Activated B cell treated with CpG ODN at 0.5 μM for 24 hours (primary cell): Measurements from ENCODE around the gene MATCAP1. TPM values are rescaled to one million over a fixed set of nuclear protein-coding genes. Genes with fewer than 3 reads are reported as not detected.
A peak's percentile ranks its signal among the peaks of the same experiment; 100 is the strongest.

Source experiments
- ATAC-seq: fragments of 200-7000 bp; cut with Tn5 transposase; one replicate; pipeline ENCODE4 v1.10.0; 2021; ENCODE audit warnings: low read depth, mild to moderate bottlenecking, moderate library complexity
- CTCF ChIA-PET: fragments of 350-600 bp; sonication (Branson Sonifier 250); formaldehyde crosslinking; loops from one replicate; lab custom pipeline; 2021; ENCODE audit warnings: antibody characterized with exemption; lab: Charles Lee
- POLR2A ChIA-PET: fragments of 350-600 bp; sonication (Branson Sonifier 250); formaldehyde crosslinking; loops from one replicate; lab custom pipeline; 2021; ENCODE audit warnings: antibody characterized with exemption; lab: Charles Lee
- DNase-seq: peaks from one replicate; pipeline ENCODE4 v3.0.0; 2022
- H3K27ac Mint-ChIP-seq: one replicate; pipeline ENCODE4 v1.8.0; 2020; ENCODE audit warnings: mixed read lengths
- H3K27me3 Mint-ChIP-seq: one replicate; pipeline ENCODE4 v1.8.0; 2021; ENCODE audit warnings: mixed read lengths
- H3K36me3 Mint-ChIP-seq: one replicate; pipeline ENCODE4 v1.8.0; 2021; ENCODE audit warnings: low read depth, mixed read lengths
- H3K4me1 Mint-ChIP-seq: one replicate; pipeline ENCODE4 v1.8.0; 2021; ENCODE audit warnings: mixed read lengths
- H3K4me3 Mint-ChIP-seq: one replicate; pipeline ENCODE4 v1.8.0; 2020; ENCODE audit warnings: mild to moderate bottlenecking, mixed read lengths
- H3K9me3 Mint-ChIP-seq: one replicate; pipeline ENCODE4 v1.8.0; 2020; ENCODE audit warnings: mixed read lengths
- CTCF ChIP-seq: fragments of 200-600 bp; IDR thresholded peaks from one replicate; pipeline ENCODE4 v1.8.0; 2022; ENCODE audit warnings: antibody characterized with exemption, mild to moderate bottlenecking
- intact Hi-C: fragments of 100-400 bp; cut with micrococcal nuclease; formaldehyde crosslinking; loops from one replicate; pipeline ENCODE4 v1.15.1; 2024
- total RNA-seq: library from RNA; stranded (reverse); gene quantifications from 2 replicates; pipeline ENCODE4 v1.2.3, GENCODE V29; 2022

Gene MATCAP1
- total RNA-seq, 1 donor from 2014 or later = 18.7 TPM

DNA sequence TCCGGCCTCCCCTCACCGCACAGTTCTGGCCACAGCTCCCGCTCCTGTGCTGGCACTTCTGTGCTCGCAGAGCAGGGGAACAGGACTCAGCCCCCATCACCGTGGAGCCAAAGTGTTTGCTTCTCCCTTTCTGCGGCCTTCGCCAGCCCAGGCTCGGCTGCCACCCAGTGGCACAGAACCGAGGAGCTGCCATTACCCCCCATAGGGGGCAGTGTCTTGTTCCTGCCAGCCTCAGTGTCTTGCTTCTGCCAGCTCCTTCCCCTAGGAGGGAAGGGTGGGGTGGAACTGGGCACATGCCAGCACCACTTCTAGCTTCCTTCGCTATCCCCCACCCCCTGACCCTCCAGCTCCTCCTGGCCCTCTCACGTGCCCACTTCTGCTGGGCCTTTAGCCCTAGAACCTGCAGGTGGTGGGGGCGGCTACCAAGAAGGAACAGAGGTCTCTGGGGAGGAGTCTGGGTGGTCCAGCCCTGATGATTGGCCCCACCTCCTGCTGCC is 14.5 kb upstream of the MATCAP1 start:
- Mint-ChIP-seq H3K27me3 (no peaks in the 10 kb centered on the region), H3K9me3 (no peaks in the 10 kb centered on the region), H3K4me3 (no peak overlapping the region), H3K4me1 (peaks cover 17% of the 10 kb centered on the region), H3K36me3 (peaks cover 75% of the 10 kb centered on the region), H3K27ac (peak overlapping the region; percentile 65)
- CTCF ChIA-PET = interaction anchor here (0.9 to 1.5 kb wide), 2 partner anchors 15 to 28 kb away, joined by 3 to 5 read pairs; partner anchors contain the start of genes MATCAP1 and TMEM208
- intact Hi-C loops = no loop called here
- no peak for DNase-seq
- peak; percentile 58 for ATAC-seq
- POLR2A ChIA-PET = interaction anchor here (0.5 to 1.7 kb wide), 2 partner anchors 46 to 62 kb away, joined by 6 to 8 read pairs; no protein-coding TSS in a partner anchor
- TF ChIP-seq CTCF = no peak

GRCh38 chr16:67197704-67198103 is 13.9 kb upstream of the MATCAP1 start:
- H3K9me3 Mint-ChIP-seq = no peaks in the 10 kb centered on the region
- POLR2A ChIA-PET = interaction anchor here (0.9 to 1.7 kb wide), 2 partner anchors 29 to 46 kb away, joined by 3 to 6 read pairs; partner anchors contain the start of gene TMEM208
- CTCF ChIA-PET = interaction anchor here (0.9 to 1.5 kb wide), 2 partner anchors 14 to 29 kb away, joined by 3 to 5 read pairs; partner anchors contain the start of genes MATCAP1 and TMEM208
- peaks cover 76% of the 10 kb centered on the region for H3K36me3 Mint-ChIP-seq
- intact Hi-C loops = no loop called here
- no peak overlapping the region for H3K27ac Mint-ChIP-seq
- H3K27me3 Mint-ChIP-seq = no peaks in the 10 kb centered on the region
- H3K4me1 Mint-ChIP-seq = peaks cover 22% of the 10 kb centered on the region
- no peak for DNase-seq
- H3K4me3 Mint-ChIP-seq = no peak overlapping the region
- no peak for TF ChIP-seq CTCF
- ATAC-seq = no peak

DNA sequence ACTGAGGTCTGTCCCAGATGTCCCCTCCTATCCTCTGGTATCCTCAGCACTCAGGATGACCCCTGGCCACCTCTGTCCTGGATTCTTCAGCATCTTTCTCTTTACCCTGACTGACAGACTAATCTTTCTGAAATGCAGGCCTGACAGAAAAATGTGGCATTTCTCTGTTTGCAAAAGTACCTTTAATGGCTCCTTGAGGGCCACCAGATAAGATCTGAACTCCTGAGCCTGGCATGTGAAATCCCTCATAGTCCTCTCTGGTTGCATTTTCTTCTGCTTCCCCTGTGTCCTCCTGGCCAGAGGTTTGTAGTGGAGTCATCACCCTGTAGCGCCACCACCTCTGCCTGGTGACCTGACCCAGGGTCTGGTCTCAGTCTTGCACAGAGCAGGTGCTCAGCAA is 13.1 kb upstream of the MATCAP1 start:
- Mint-ChIP-seq H3K4me1 (peaks cover 27% of the 10 kb centered on the region), H3K27ac (no peak overlapping the region), H3K9me3 (no peaks in the 10 kb centered on the region), H3K4me3 (no peak overlapping the region), H3K36me3 (peaks cover 71% of the 10 kb centered on the region), H3K27me3 (no peaks in the 10 kb centered on the region)
- DNase-seq (no peak), ATAC-seq (no peak)
- TF ChIP-seq CTCF = no peak
- ChIA-PET POLR2A (interaction anchor here (0.9 kb wide), 1 partner anchor 30 kb away, joined by 3 read pairs; the partner anchor contains the start of gene TMEM208), CTCF (no interaction called here)
- intact Hi-C loops = no loop called here

- ChIA-PET CTCF (no interaction called here), POLR2A (interaction anchor here (0.6 kb wide), 1 partner anchor 129 kb away, joined by 3 read pairs; no protein-coding TSS in a partner anchor)
- intact Hi-C loops = no loop called here
- Mint-ChIP-seq H3K27me3 (no peaks in the 10 kb centered on the region), H3K9me3 (no peaks in the 10 kb centered on the region), H3K4me1 (peaks cover 34% of the 10 kb centered on the region), H3K4me3 (no peak overlapping the region), H3K36me3 (peaks cover 62% of the 10 kb centered on the region), H3K27ac (no peak overlapping the region)
- ATAC-seq (no peak), DNase-seq (no peak)
- TF ChIP-seq CTCF = no peak
These were observed 11.9 kb upstream of the MATCAP1 start for GRCh38 chr16:67195676-67196075.

GRCh38 chr16:67194260-67194659 is 10.5 kb upstream of the MATCAP1 start:
- Mint-ChIP-seq H3K27me3 (no peaks in the 10 kb centered on the region), H3K36me3 (peaks cover 53% of the 10 kb centered on the region)

More at GRCh38 chr16:67194260-67194659, 10.5 kb upstream of the MATCAP1 start:
- intact Hi-C loops = no loop called here
- no peak for ATAC-seq
- no peak for TF ChIP-seq CTCF
- no peaks in the 10 kb centered on the region for H3K9me3 Mint-ChIP-seq
- peaks cover 34% of the 10 kb centered on the region for H3K4me1 Mint-ChIP-seq
- POLR2A ChIA-PET = no interaction called here
- H3K4me3 Mint-ChIP-seq = peak overlapping the region; percentile 87
- no peak for DNase-seq
- H3K27ac Mint-ChIP-seq = no peak overlapping the region
- CTCF ChIA-PET = interaction anchor here (0.6 kb wide), 1 partner anchor 51 kb away, joined by 3 read pairs; no protein-coding TSS in a partner anchor
